Smooth muscle cell (in vitro differentiated cells): ENCODE measurements around the gene COL26A1. TPM values are rescaled to one million over a fixed set of nuclear protein-coding genes. Genes with fewer than 3 reads are reported as not detected.

Experiments used
- DNase-seq: peaks from one replicate; lab custom pipeline; 2025; ENCODE audit not compliant: unreplicated experiment; lab: John Stamatoyannopoulos, UW
- H2AFZ ChIP-seq: fragments of 200-600 bp; sonication (generic); 2 replicates; pipeline ENCODE4 v1.6.0; 2016; ENCODE audit warnings: antibody characterized with exemption, low read depth, mild to moderate bottlenecking
- H3F3A ChIP-seq: fragments of 200-600 bp; sonication (generic); 2 replicates; pipeline ENCODE4 v1.6.0; 2017; ENCODE audit warnings: antibody characterized with exemption, low read depth
- H3K27ac ChIP-seq: fragments of 200-600 bp; sonication (generic); 2 replicates; pipeline ENCODE4 v1.5.1; 2016; ENCODE audit warnings: low read depth, mild to moderate bottlenecking
- H3K27me3 ChIP-seq: fragments of 200-600 bp; sonication (generic); 2 replicates; pipeline ENCODE4 v1.6.1; 2016; ENCODE audit warnings: low read depth, mild to moderate bottlenecking
- H3K36me3 ChIP-seq: fragments of 200-600 bp; sonication (generic); 2 replicates; pipeline ENCODE4 v1.5.1; 2016; ENCODE audit warnings: low read depth
- H3K4me1 ChIP-seq: fragments of 200-600 bp; sonication (generic); 2 replicates; pipeline ENCODE4 v1.5.1; 2016; ENCODE audit warnings: low read depth
- H3K4me2 ChIP-seq: fragments of 200-600 bp; sonication (generic); 2 replicates; pipeline ENCODE4 v1.6.0; 2016; ENCODE audit warnings: mild to moderate bottlenecking
- H3K4me3 ChIP-seq: fragments of 200-600 bp; sonication (generic); 2 replicates; pipeline ENCODE4 v1.5.1; 2016; ENCODE audit warnings: mild to moderate bottlenecking
- H3K79me2 ChIP-seq: fragments of 200-600 bp; sonication (generic); 2 replicates; pipeline ENCODE4 v1.6.0; 2016; ENCODE audit warnings: low read depth, mild to moderate bottlenecking
- H3K9ac ChIP-seq: fragments of 200-600 bp; sonication (generic); 2 replicates; pipeline ENCODE4 v1.6.0; 2016; ENCODE audit warnings: low read depth
- H3K9me3 ChIP-seq: fragments of 200-600 bp; sonication (generic); replicated peaks from 2 replicates; pipeline ENCODE4 v1.5.1; 2016; ENCODE audit warnings: low read depth
- H4K20me1 ChIP-seq: fragments of 200-600 bp; sonication (generic); 2 replicates; pipeline ENCODE4 v1.6.0; 2016; ENCODE audit warnings: low read depth
- CTCF ChIP-seq: fragments of 200-600 bp; sonication (generic); IDR thresholded peaks from 2 replicates; pipeline ENCODE4 v1.5.1; 2017; ENCODE audit warnings: borderline replicate concordance, mild to moderate bottlenecking, antibody characterized with exemption; ENCODE audit not compliant: insufficient read depth, poor library complexity, severe bottlenecking
- WGBS: methylation state at CpG from one replicate; pipeline ENCODE4 v1.1.7; 2016; ENCODE audit warnings: low lambda C conversion rate; 5-methylcytosine and 5-hydroxymethylcytosine counted together
- polyA plus RNA-seq: library from polyadenylated mRNA; unstranded; fragments of >200 nt; fragmentation: Nextera tagmentation; extraction: Ambion mirVana; gene quantifications from 2 replicates; pipeline ENCODE4 v1.2.1, GENCODE V29; 2016
- total RNA-seq: library from RNA; depleted of rRNA; stranded (reverse); fragments of >200 nt; gene quantifications from 2 replicates; pipeline ENCODE4 v1.2.3, GENCODE V29; 2014

COL26A1 gene
- total and polyA plus RNA-seq, 2 experiments from 2014 or later = 4.9 to 13.2 TPM

GRCh38 chr7:101368422-101369165 lies 5.9 kb downstream of the COL26A1 start:
- Histone ChIP-seq H3K4me2 (no peak overlapping the region), H3K4me3 (no peak overlapping the region), H3K27ac (peak overlapping the region; percentile 10), H3K9ac (no peak overlapping the region), H4K20me1 (no peaks in the 10 kb centered on the region), H3F3A (peaks cover 6% of the 10 kb centered on the region), H3K9me3 (no peaks in the 10 kb centered on the region), H3K36me3 (no peaks in the 10 kb centered on the region), H3K4me1 (peaks cover 5% of the 10 kb centered on the region), H3K27me3 (no peaks in the 10 kb centered on the region), H3K79me2 (no peaks in the 10 kb centered on the region), H2AFZ (no peak overlapping the region)
- no peak for TF ChIP-seq CTCF
- no peak for DNase-seq
- WGBS = 95% methylated on average over 8 of the region's 8 CpGs

GRCh38 chr7:101370836-101371235 lies 8.2 kb downstream of the COL26A1 start:
- Histone ChIP-seq H3K4me2 (no peak overlapping the region), H3K36me3 (no peaks in the 10 kb centered on the region), H2AFZ (no peak overlapping the region), H3K27me3 (no peaks in the 10 kb centered on the region), H3F3A (no peaks in the 10 kb centered on the region), H3K27ac (no peak overlapping the region), H3K4me3 (no peak overlapping the region), H4K20me1 (no peaks in the 10 kb centered on the region), H3K9ac (no peak overlapping the region), H3K4me1 (no peaks in the 10 kb centered on the region), H3K9me3 (no peaks in the 10 kb centered on the region), H3K79me2 (no peaks in the 10 kb centered on the region)
- 76% methylated on average over 5 of the region's 5 CpGs for WGBS
- no peak for DNase-seq
- TF ChIP-seq CTCF = no peak

- WGBS = 67% methylated on average over 19 of the region's 19 CpGs
- TF ChIP-seq CTCF = no peak
- Histone ChIP-seq H3K4me3 (no peak overlapping the region), H3K79me2 (no peaks in the 10 kb centered on the region), H3K9ac (no peak overlapping the region), H3K4me2 (no peak overlapping the region), H3K4me1 (peaks cover 11% of the 10 kb centered on the region), H3K27ac (no peak overlapping the region), H4K20me1 (no peaks in the 10 kb centered on the region), H3K36me3 (no peaks in the 10 kb centered on the region), H3K9me3 (no peaks in the 10 kb centered on the region), H2AFZ (no peak overlapping the region), H3K27me3 (no peaks in the 10 kb centered on the region), H3F3A (peaks cover 2% of the 10 kb centered on the region)
- DNase-seq = no peak
Measured at GRCh38 chr7:101373812-101374614, 11.3 kb downstream of the COL26A1 start.
